Natural killer cell (primary cell): ENCODE data around the gene ZFR2. TPM values are rescaled to one million over a fixed set of nuclear protein-coding genes. Genes with fewer than 3 reads are reported as not detected.
A peak's percentile ranks its signal among the peaks of the same experiment; 100 is the strongest.

ENCODE experiments used
- ATAC-seq, 3 donors: fragments of 150-1000 bp in 2 of 3; fragments of 200-7000 bp in 1 of 3; cut with Tn5 transposase; 1 replicate in 1 of 3; 2 replicates in 2 of 3; pipeline ENCODE4 v1.10.0; 2021; ENCODE audit warnings: mild to moderate bottlenecking in 2 of 3, moderate library complexity in 2 of 3
- DNase-seq, 2 donors: peaks; one replicate each; pipeline versions ENCODE4 v3.0.0 to v3.0.0-alpha.2; 2013 to 2021; ENCODE audit warnings: mixed read lengths in 1 of 2
- H3K27ac ChIP-seq: one replicate; pipeline ENCODE4 v1.5.1; 2013; ENCODE audit warnings: mild to moderate bottlenecking, low read length
- H3K27me3 ChIP-seq: one replicate; pipeline ENCODE4 v1.6.1; 2013; ENCODE audit warnings: low read length; ENCODE audit not compliant: control insufficient read depth, insufficient read depth
- H3K36me3 ChIP-seq: one replicate; pipeline ENCODE4 v1.6.1; 2013; ENCODE audit warnings: low read length; ENCODE audit not compliant: control insufficient read depth, insufficient read depth
- H3K4me1 ChIP-seq: one replicate; pipeline ENCODE4 v1.6.1; 2013; ENCODE audit warnings: low read length; ENCODE audit not compliant: control insufficient read depth, insufficient read depth
- H3K4me3 ChIP-seq: one replicate; pipeline ENCODE4 v1.5.1; 2013; ENCODE audit warnings: low read length
- H3K9me3 ChIP-seq: one replicate; pipeline ENCODE4 v1.6.1; 2013; ENCODE audit warnings: low read length; ENCODE audit not compliant: control insufficient read depth, insufficient read depth
- H3K27ac Mint-ChIP-seq, 2 donors: one replicate each; pipeline ENCODE4 v1.8.0; 2022; ENCODE audit warnings: mild to moderate bottlenecking in 2 of 2, mixed read lengths in 2 of 2, moderate library complexity in 1 of 2
- H3K27me3 Mint-ChIP-seq, 2 donors: one replicate each; pipeline ENCODE4 v1.8.0; 2022; ENCODE audit warnings: low read depth in 2 of 2, mixed read lengths in 2 of 2
- H3K36me3 Mint-ChIP-seq: one replicate; pipeline ENCODE4 v1.8.0; 2022; ENCODE audit warnings: mixed read lengths
- H3K4me1 Mint-ChIP-seq, 2 donors: one replicate each; pipeline ENCODE4 v1.8.0; 2022; ENCODE audit warnings: mixed read lengths in 2 of 2
- H3K4me3 Mint-ChIP-seq: one replicate; pipeline ENCODE4 v1.8.0; 2022; ENCODE audit warnings: mild to moderate bottlenecking, moderate library complexity, mixed read lengths
- H3K9me3 Mint-ChIP-seq, 2 donors: one replicate each; pipeline ENCODE4 v1.8.0; 2022; ENCODE audit warnings: mixed read lengths in 2 of 2
- CTCF ChIP-seq: fragments of 200-600 bp; IDR thresholded peaks from one replicate; pipeline ENCODE4 v1.8.0; 2022; ENCODE audit warnings: antibody characterized with exemption
- WGBS: methylation state at CpG from one replicate; pipeline ENCODE4 v1.1.7; 2013; ENCODE audit warnings: missing lambda C conversion rate; ENCODE audit not compliant: insufficient coverage; 5-methylcytosine and 5-hydroxymethylcytosine counted together
- intact Hi-C: fragments of 100-400 bp; cut with micrococcal nuclease; formaldehyde crosslinking; loops from one replicate; pipeline ENCODE4 v1.14.2; 2022
- total RNA-seq, 4 donors: library from RNA; stranded (reverse); fragments of 120-200 nt in 1 of 4; gene quantifications; one replicate each; pipeline versions ENCODE4 v1.2.3 to v1.2.4, GENCODE V29; 2013 to 2022

The ZFR2 gene
- total RNA-seq, 3 donors from 2014 or later (not counting 1 experiment from before 2014, with no cell fraction given) = 1.6 to 4.4 (median 1.7) TPM

- Mint-ChIP-seq H3K36me3 (no peaks in the 10 kb centered on the region), H3K27me3 (no peaks in the 10 kb centered on the region), H3K4me1 (peaks cover 27 to 61% of the 10 kb centered on the region in 2 donors), H3K9me3 (no peaks in the 10 kb centered on the region), H3K4me3 (no peak overlapping the region), H3K27ac (peak overlapping the region in 1 of 2 donors; percentile 91)
- DNase-seq = no peak
- H3K27ac ChIP-seq = peak overlapping the region; percentile 81
- H3K4me3 ChIP-seq = no peak overlapping the region
- TF ChIP-seq CTCF = no peak
- H3K9me3 ChIP-seq = no peaks in the 10 kb centered on the region
- peaks cover 96% of the 10 kb centered on the region for H3K4me1 ChIP-seq
- H3K36me3 ChIP-seq = no peaks in the 10 kb centered on the region
- WGBS = 79% methylated on average over 19 of the region's 19 CpGs
- intact Hi-C loops = no loop called here
- no peak for ATAC-seq
- H3K27me3 ChIP-seq = no peaks in the 10 kb centered on the region
Observed at GRCh38 chr19:3807131-3807480, 61.7 kb downstream of the ZFR2 start.

- Histone ChIP-seq H3K9me3 (no peaks in the 10 kb centered on the region), H3K4me1 (peaks cover 96% of the 10 kb centered on the region), H3K36me3 (no peaks in the 10 kb centered on the region), H3K27me3 (no peaks in the 10 kb centered on the region), H3K4me3 (no peak overlapping the region), H3K27ac (peak overlapping the region; percentile 81)
- no peak for TF ChIP-seq CTCF
- intact Hi-C loops = no loop called here
- Mint-ChIP-seq H3K27me3 (no peaks in the 10 kb centered on the region), H3K4me1 (peaks cover 26 to 68% of the 10 kb centered on the region in 2 donors), H3K27ac (peak overlapping the region in 1 of 2 donors; percentile 91), H3K9me3 (no peaks in the 10 kb centered on the region), H3K4me3 (no peak overlapping the region), H3K36me3 (no peaks in the 10 kb centered on the region)
- ATAC-seq (no peak), DNase-seq (no peak)
- 94% methylated on average over 29 of the region's 29 CpGs for WGBS
Observed at GRCh38 chr19:3805859-3806258, 63.0 kb downstream of the ZFR2 start.

- H3K36me3 ChIP-seq = no peaks in the 10 kb centered on the region
- no peaks in the 10 kb centered on the region for H3K9me3 Mint-ChIP-seq
- H3K4me1 Mint-ChIP-seq = peaks cover 32 to 73% of the 10 kb centered on the region in 2 donors
- no peaks in the 10 kb centered on the region for H3K27me3 ChIP-seq
- no peak for TF ChIP-seq CTCF
- WGBS = 95% methylated on average over 13 of the region's 13 CpGs
- no peak overlapping the region for H3K4me3 Mint-ChIP-seq
- H3K27ac Mint-ChIP-seq = peak overlapping the region; percentile 44 to 68
- intact Hi-C loops = no loop called here
- DNase-seq (no peak), ATAC-seq (no peak)
- H3K36me3 Mint-ChIP-seq = no peaks in the 10 kb centered on the region
- no peaks in the 10 kb centered on the region for H3K9me3 ChIP-seq
- no peak overlapping the region for H3K4me3 ChIP-seq
- no peaks in the 10 kb centered on the region for H3K27me3 Mint-ChIP-seq
- H3K27ac ChIP-seq = peak overlapping the region; percentile 27
- peaks cover 96% of the 10 kb centered on the region for H3K4me1 ChIP-seq
Observed at GRCh38 chr19:3804429-3804828, 64.4 kb downstream of the ZFR2 start.

- no peaks in the 10 kb centered on the region for H3K36me3 Mint-ChIP-seq
- ATAC-seq = no peak
- intact Hi-C loops = no loop called here
- DNase-seq = no peak
- H3K27me3 Mint-ChIP-seq = no peaks in the 10 kb centered on the region
- 95% methylated on average over 10 of the region's 10 CpGs for WGBS
- no peaks in the 10 kb centered on the region for H3K27me3 ChIP-seq
- no peak overlapping the region for H3K27ac ChIP-seq
- peak overlapping the region; percentile 44 to 68 for H3K27ac Mint-ChIP-seq
- TF ChIP-seq CTCF = no peak
- no peak overlapping the region for H3K4me3 ChIP-seq
- peaks cover 36 to 74% of the 10 kb centered on the region in 2 donors for H3K4me1 Mint-ChIP-seq
- no peaks in the 10 kb centered on the region for H3K9me3 ChIP-seq
- peak overlapping the region; percentile 65 for H3K4me3 Mint-ChIP-seq
- H3K9me3 Mint-ChIP-seq = no peaks in the 10 kb centered on the region
- H3K4me1 ChIP-seq = peaks cover 96% of the 10 kb centered on the region
- no peaks in the 10 kb centered on the region for H3K36me3 ChIP-seq
Observed at GRCh38 chr19:3803986-3804385, 64.9 kb downstream of the ZFR2 start.
